ENCODE measurements around the gene SLC22A23. TPM values are rescaled to one million over a fixed set of nuclear protein-coding genes. Genes with fewer than 3 reads are reported as not detected.

SLC22A23 gene
- total and polyA plus RNA-seq, 2 experiments from 2014 or later = 6.1 to 38.3 TPM

GRCh38 chr6:3232017-3232945, 224.6 kb downstream of the SLC22A23 start (continued):
- TF ChIP-seq, protein P1, sequence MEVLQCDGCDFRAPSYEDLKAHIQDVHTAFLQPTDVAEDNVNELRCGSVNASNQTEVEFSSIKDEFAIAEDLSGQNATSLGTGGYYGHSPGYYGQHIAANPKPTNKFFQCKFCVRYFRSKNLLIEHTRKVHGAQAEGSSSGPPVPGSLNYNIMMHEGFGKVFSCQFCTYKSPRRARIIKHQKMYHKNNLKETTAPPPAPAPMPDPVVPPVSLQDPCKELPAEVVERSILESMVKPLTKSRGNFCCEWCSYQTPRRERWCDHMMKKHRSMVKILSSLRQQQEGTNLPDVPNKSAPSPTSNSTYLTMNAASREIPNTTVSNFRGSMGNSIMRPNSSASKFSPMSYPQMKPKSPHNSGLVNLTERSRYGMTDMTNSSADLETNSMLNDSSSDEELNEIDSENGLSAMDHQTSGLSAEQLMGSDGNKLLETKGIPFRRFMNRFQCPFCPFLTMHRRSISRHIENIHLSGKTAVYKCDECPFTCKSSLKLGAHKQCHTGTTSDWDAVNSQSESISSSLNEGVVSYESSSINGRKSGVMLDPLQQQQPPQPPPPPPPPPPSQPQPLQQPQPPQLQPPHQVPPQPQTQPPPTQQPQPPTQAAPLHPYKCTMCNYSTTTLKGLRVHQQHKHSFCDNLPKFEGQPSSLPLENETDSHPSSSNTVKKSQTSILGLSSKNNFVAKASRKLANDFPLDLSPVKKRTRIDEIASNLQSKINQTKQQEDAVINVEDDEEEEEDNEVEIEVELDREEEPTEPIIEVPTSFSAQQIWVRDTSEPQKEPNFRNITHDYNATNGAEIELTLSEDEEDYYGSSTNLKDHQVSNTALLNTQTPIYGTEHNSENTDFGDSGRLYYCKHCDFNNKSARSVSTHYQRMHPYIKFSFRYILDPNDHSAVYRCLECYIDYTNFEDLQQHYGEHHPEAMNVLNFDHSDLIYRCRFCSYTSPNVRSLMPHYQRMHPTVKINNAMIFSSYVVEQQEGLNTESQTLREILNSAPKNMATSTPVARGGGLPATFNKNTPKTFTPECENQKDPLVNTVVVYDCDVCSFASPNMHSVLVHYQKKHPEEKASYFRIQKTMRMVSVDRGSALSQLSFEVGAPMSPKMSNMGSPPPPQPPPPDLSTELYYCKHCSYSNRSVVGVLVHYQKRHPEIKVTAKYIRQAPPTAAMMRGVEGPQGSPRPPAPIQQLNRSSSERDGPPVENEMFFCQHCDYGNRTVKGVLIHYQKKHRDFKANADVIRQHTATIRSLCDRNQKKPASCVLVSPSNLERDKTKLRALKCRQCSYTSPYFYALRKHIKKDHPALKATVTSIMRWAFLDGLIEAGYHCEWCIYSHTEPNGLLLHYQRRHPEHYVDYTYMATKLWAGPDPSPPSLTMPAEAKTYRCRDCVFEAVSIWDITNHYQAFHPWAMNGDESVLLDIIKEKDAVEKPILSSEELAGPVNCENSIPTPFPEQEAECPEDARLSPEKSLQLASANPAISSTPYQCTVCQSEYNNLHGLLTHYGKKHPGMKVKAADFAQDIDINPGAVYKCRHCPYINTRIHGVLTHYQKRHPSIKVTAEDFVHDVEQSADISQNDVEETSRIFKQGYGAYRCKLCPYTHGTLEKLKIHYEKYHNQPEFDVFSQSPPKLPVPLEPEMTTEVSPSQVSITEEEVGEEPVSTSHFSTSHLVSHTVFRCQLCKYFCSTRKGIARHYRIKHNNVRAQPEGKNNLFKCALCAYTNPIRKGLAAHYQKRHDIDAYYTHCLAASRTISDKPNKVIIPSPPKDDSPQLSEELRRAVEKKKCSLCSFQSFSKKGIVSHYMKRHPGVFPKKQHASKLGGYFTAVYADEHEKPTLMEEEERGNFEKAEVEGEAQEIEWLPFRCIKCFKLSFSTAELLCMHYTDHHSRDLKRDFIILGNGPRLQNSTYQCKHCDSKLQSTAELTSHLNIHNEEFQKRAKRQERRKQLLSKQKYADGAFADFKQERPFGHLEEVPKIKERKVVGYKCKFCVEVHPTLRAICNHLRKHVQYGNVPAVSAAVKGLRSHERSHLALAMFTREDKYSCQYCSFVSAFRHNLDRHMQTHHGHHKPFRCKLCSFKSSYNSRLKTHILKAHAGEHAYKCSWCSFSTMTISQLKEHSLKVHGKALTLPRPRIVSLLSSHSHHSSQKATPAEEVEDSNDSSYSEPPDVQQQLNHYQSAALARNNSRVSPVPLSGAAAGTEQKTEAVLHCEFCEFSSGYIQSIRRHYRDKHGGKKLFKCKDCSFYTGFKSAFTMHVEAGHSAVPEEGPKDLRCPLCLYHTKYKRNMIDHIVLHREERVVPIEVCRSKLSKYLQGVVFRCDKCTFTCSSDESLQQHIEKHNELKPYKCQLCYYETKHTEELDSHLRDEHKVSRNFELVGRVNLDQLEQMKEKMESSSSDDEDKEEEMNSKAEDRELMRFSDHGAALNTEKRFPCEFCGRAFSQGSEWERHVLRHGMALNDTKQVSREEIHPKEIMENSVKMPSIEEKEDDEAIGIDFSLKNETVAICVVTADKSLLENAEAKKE (CRISPR knock-in tag; IDR thresholded peaks at IDR 0.05) = no peak
- TF ChIP-seq EZH2phosphoT487 (IDR thresholded peaks at IDR 0.05; ENCODE audit: unreplicated experiment) (no peak), POLR2AphosphoS5 (IDR thresholded peaks at IDR 0.05; ENCODE audit: low read depth) (no peak), JUNB (IDR thresholded peaks at IDR 0.05; ENCODE audit: unreplicated experiment) (no peak)
- TF ChIP-seq, protein P2, sequence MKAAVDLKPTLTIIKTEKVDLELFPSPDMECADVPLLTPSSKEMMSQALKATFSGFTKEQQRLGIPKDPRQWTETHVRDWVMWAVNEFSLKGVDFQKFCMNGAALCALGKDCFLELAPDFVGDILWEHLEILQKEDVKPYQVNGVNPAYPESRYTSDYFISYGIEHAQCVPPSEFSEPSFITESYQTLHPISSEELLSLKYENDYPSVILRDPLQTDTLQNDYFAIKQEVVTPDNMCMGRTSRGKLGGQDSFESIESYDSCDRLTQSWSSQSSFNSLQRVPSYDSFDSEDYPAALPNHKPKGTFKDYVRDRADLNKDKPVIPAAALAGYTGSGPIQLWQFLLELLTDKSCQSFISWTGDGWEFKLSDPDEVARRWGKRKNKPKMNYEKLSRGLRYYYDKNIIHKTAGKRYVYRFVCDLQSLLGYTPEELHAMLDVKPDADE (IDR thresholded peaks at IDR 0.05) = no peak
